HFFc6 (cell line): ENCODE measurements around the gene TMPRSS4. TPM values are rescaled to one million over a fixed set of nuclear protein-coding genes. Genes with fewer than 3 reads are reported as not detected.

ENCODE experiments used
- DNase-seq: peaks from one replicate; pipeline ENCODE4 v3.0.0-alpha.2; 2018
- H3K27ac Mint-ChIP-seq: 2 replicates; pipeline ENCODE4 v1.8.0; 2020; ENCODE audit warnings: mild to moderate bottlenecking, mixed read lengths
- H3K27me3 Mint-ChIP-seq: 2 replicates; pipeline ENCODE4 v1.8.0; 2021; ENCODE audit warnings: mild to moderate bottlenecking, moderate library complexity, mixed read lengths; ENCODE audit not compliant: insufficient read depth
- H3K36me3 Mint-ChIP-seq: 2 replicates; pipeline ENCODE4 v1.8.0; 2021; ENCODE audit warnings: low read depth, mixed read lengths
- H3K4me1 Mint-ChIP-seq: 2 replicates; pipeline ENCODE4 v1.8.0; 2020; ENCODE audit warnings: low read depth, mixed read lengths
- H3K4me3 Mint-ChIP-seq: 2 replicates; pipeline ENCODE4 v1.8.0; 2020; ENCODE audit warnings: mild to moderate bottlenecking, moderate library complexity, mixed read lengths
- H3K9me3 Mint-ChIP-seq: 2 replicates; pipeline ENCODE4 v1.8.0; 2020; ENCODE audit warnings: mild to moderate bottlenecking, mixed read lengths
- CTCF ChIP-seq: fragments of 200-600 bp; sonication (generic); IDR thresholded peaks from 2 replicates; pipeline ENCODE4 v1.5.0; 2021; ENCODE audit warnings: antibody characterized with exemption, mild to moderate bottlenecking
- total RNA-seq, 6 experiments: library from RNA; stranded (reverse); fragmentation: NEBNext Ultra II Directional; extraction: Animal tissue kit (Norgen Biotek cat#: 25700); gene quantifications; 2 replicates in 1 of 6; 3 replicates in 5 of 6; pipeline ENCODE4 v1.2.3, GENCODE V29; 2021

TMPRSS4 gene
- total RNA-seq, 6 experiments from 2014 or later, result not detected

- H3K9me3 Mint-ChIP-seq, result no peaks in the 10 kb centered on the region
- no peaks in the 10 kb centered on the region for H3K4me1 Mint-ChIP-seq
- no peak overlapping the region for H3K27ac Mint-ChIP-seq
- H3K4me3 Mint-ChIP-seq, result no peak overlapping the region
- DNase-seq, result no peak
- H3K27me3 Mint-ChIP-seq, result peaks cover 38% of the 10 kb centered on the region
- no peaks in the 10 kb centered on the region for H3K36me3 Mint-ChIP-seq
- TF ChIP-seq CTCF, result no peak
Measured at GRCh38 chr11:118132385-118133151, 55.7 kb downstream of the TMPRSS4 start.

- no peak overlapping the region for H3K27ac Mint-ChIP-seq
- H3K4me1 Mint-ChIP-seq, result no peaks in the 10 kb centered on the region
- H3K36me3 Mint-ChIP-seq, result no peaks in the 10 kb centered on the region
- DNase-seq, result no peak
- peaks cover 42% of the 10 kb centered on the region for H3K27me3 Mint-ChIP-seq
- no peaks in the 10 kb centered on the region for H3K9me3 Mint-ChIP-seq
- TF ChIP-seq CTCF, result no peak
- H3K4me3 Mint-ChIP-seq, result no peak overlapping the region
Measured at GRCh38 chr11:118133816-118134215, 56.9 kb downstream of the TMPRSS4 start.

GRCh38 chr11:118135051-118135795 is 58.3 kb downstream of the TMPRSS4 start:
- H3K27me3 Mint-ChIP-seq, result peaks cover 35% of the 10 kb centered on the region
- H3K36me3 Mint-ChIP-seq, result no peaks in the 10 kb centered on the region
- no peak overlapping the region for H3K27ac Mint-ChIP-seq
- no peak for DNase-seq
- no peaks in the 10 kb centered on the region for H3K4me1 Mint-ChIP-seq
- no peaks in the 10 kb centered on the region for H3K9me3 Mint-ChIP-seq
- TF ChIP-seq CTCF, result no peak
- no peak overlapping the region for H3K4me3 Mint-ChIP-seq

- Mint-ChIP-seq H3K9me3 (no peaks in the 10 kb centered on the region), H3K27me3 (peaks cover 38% of the 10 kb centered on the region)
- TF ChIP-seq CTCF, result no peak
Measured at GRCh38 chr11:118135796-118136165, 58.9 kb downstream of the TMPRSS4 start.

GRCh38 chr11:118136341-118136740 is 59.5 kb downstream of the TMPRSS4 start:
- peaks cover 40% of the 10 kb centered on the region for H3K27me3 Mint-ChIP-seq
- no peak for DNase-seq

More at GRCh38 chr11:118135796-118136165, 58.9 kb downstream of the TMPRSS4 start:
- DNase-seq, result no peak
- H3K36me3 Mint-ChIP-seq, result no peaks in the 10 kb centered on the region
- no peak overlapping the region for H3K4me3 Mint-ChIP-seq
- H3K4me1 Mint-ChIP-seq, result no peaks in the 10 kb centered on the region
- no peak overlapping the region for H3K27ac Mint-ChIP-seq

More at GRCh38 chr11:118136341-118136740, 59.5 kb downstream of the TMPRSS4 start:
- Mint-ChIP-seq H3K36me3 (no peaks in the 10 kb centered on the region), H3K4me3 (no peak overlapping the region), H3K27ac (no peak overlapping the region), H3K4me1 (no peaks in the 10 kb centered on the region), H3K9me3 (no peaks in the 10 kb centered on the region)
- no peak for TF ChIP-seq CTCF
